NK-92 (cell line): ENCODE data around the gene RFX3.

Experiments
- DNase-seq: peaks from one replicate; lab custom pipeline; 2025; ENCODE audit not compliant: unreplicated experiment; lab: John Stamatoyannopoulos, UW

RFX3 gene

DNA sequence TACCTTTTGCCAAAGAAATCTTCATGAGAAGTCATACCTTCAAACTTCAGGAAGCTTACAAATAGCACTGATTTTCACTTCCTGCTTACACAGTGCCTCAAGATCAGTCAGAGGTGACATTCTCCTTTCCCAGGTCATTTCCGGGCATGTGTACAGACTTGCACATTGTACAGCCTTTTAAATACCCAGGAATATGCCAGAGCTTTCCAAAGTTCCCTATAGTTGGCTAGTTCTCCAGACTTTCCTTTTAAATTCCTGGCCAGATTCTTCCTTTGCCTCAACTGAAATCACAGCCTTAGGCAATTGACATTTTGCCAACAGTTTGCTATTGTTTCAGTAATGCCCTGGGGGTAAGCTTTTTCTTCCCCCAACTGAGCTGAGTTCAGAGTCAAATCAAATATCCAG is 47.2 kb downstream of the RFX3 start:
- no peak for DNase-seq

- DNase-seq: no peak
These were observed 48.5 kb downstream of the RFX3 start for GRCh38 chr9:3477236-3477834.

GRCh38 chr9:3475300-3476020 is 50.3 kb downstream of the RFX3 start:
- DNase-seq: no peak

DNA sequence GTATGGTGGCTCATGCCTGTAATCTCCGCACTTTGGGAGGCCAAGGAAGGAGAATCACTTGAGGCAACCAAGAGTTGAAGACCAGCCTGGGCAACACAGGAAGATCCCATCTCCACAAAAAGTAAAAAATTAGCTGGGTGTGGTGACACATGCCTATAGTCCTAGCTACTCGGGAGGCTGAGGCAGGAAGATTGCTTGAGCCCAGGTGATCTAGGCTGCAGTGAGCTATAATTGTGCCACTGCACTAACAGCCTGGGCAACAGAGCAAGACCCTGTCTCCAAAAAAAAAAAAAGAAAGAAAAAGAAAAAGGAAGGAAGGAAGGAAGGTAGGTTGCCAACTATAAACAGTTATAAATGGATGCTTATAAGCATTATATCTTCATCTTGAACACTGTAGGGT is 51.0 kb downstream of the RFX3 start:
- no peak for DNase-seq

DNA sequence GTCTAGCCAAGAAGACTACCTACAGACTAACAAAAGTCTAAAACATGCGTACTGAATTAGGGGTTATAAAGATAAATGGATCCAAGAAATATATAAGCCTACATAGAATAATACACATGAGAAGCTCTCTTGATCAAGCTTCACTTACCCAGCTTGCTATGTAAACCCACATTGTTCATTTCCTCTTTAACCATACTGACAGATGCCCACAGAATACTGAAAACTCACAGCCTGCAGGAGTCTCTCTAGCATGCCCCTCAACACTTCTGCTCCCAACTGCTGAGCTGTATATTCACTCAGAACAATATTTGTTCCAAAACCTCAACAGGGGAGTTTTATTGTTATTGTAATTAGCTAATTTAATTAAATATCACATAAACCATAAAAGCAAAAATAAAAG is 52.4 kb downstream of the RFX3 start:
- DNase-seq: no peak

DNA sequence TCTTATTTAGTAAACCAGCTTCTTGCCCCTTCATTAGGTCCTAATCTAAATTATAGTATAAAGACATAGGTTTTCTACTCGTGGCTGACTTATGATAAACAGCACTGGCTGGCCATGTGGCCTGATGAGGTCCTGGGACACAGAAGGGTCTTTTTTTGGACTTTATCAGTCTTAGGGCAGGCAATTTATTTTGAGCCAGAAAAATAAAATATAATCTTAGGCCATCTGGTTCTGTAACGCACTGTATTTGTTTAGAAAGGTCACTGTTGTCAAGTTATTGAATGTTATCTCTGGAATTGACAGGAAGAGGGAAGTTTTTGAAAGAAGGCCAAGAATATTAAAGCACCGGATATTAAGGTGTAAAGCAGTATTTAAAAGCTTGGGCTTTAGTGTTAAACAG is 53.9 kb downstream of the RFX3 start:
- DNase-seq: no peak

GRCh38 chr9:3468421-3469205 is 57.2 kb downstream of the RFX3 start:
- no peak for DNase-seq

GRCh38 chr9:3467593-3468219 is 58.1 kb downstream of the RFX3 start:
- DNase-seq: no peak

DNA sequence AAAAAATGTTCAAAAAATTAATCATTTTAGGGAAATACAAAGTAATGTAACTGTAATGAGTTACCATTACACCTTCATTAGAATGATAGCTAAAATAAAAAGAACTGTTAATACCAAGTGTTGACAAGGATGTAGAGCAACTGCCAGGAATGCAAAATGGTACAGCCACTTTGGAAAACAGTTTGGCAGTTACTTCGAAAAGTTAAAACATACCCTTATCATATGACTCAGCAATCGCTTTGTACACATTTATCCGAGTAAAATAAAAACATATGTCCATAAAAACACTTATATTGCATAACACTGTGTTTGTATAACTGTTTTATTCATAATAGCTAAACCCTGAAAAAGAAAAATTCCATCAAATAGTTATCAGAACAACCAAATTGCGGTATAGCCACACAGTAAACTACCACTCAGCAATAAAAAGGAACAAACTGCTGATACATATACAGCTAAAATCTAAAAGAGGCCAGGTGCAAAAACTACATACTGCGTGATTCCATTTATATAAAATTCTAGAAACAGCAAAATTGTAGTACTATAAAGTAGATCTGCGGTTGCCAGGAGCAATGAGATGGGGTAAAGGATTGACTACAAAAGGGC is 61.7 kb downstream of the RFX3 start:
- no peak for DNase-seq

- no peak for DNase-seq
These were observed 66.9 kb downstream of the RFX3 start for GRCh38 chr9:3458806-3459475.

GRCh38 chr9:3457175-3457574 is 68.6 kb downstream of the RFX3 start:
- no peak for DNase-seq

- no peak for DNase-seq
These were observed 70.1 kb downstream of the RFX3 start for GRCh38 chr9:3455717-3456116.

GRCh38 chr9:3455094-3455493 is 70.7 kb downstream of the RFX3 start:
- no peak for DNase-seq

- no peak for DNase-seq
These were observed 73.8 kb downstream of the RFX3 start for GRCh38 chr9:3451956-3452355.

DNA sequence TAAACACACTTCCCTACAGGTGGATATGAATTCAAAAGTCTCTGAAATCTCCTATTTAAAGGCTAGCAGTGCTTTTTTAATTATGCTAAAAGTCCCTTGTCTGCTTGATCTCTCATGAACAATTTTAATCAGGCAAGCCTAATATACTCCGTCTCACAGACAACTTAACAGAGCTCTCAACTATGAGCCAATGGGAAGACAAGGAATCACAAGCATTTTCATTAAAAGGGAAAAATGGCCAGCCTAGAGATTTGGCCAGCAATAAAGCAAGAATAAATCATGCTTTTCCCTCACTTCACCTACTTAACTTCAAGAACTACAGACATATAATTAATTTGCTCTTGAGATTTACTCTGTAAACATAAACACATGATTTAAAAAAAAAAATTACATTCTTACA is 78.0 kb downstream of the RFX3 start:
- no peak for DNase-seq

DNA sequence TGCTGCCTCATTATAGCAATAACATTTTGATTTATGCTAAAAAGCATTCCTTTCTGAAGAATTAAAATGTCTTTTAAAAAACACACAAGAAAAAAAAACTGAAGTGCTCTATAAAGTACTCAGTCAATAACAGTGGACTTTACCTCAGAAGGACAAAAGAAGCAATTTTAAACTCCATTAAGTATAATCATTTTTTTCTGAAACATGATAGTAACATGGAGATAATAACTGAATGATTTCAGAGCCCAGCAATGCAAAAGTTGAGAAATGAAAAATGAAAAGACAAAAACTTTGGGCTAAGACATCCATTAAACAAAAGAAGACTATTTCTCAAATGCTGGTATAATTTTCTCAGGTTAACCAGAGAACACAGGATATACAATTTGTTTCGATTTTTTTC is 78.7 kb downstream of the RFX3 start:
- no peak for DNase-seq

DNA sequence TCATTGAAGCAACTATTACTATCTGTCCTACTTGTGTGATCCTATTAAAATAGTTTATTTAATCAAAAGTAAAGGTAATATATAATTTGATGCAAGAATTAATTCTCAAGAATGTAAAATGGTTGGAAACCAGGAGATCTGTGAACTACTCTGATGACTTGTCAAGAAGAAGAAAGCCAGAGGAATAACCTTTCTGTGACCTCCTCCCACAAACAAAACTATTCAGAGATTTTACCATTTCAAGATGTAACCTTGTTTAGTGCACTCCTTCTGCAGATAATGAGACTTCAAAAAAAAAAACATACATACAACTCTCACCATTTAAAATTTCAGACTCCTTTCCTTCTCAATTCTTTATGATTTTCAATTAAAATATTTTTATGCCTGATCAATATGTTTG is 79.5 kb downstream of the RFX3 start:
- no peak for DNase-seq

- DNase-seq: no peak
These were observed 81.8 kb downstream of the RFX3 start for GRCh38 chr9:3444016-3444415.

GRCh38 chr9:3441197-3441816 is 84.5 kb downstream of the RFX3 start:
- DNase-seq: no peak

GRCh38 chr9:3436629-3437420 is 89.0 kb downstream of the RFX3 start:
- DNase-seq: no peak
